K562 (cell line): ENCODE results near the gene AHSG.

Experiments used
- EGR1 ChIP-seq: fragments of 450-650 bp; conservative IDR thresholded peaks from 2 replicates; pipeline ENCODE4 v1.6.1; 2017; ENCODE audit warnings: mild to moderate bottlenecking
- PHF8 ChIP-seq: fragments of 200-600 bp; sonication (generic); IDR thresholded peaks from 2 replicates; pipeline ENCODE4 v1.6.1; 2012; ENCODE audit warnings: mixed run types, mild to moderate bottlenecking, inconsistent platforms, low read length, moderate library complexity, borderline replicate concordance
- POLR2A ChIP-seq: fragments of 450-650 bp; conservative IDR thresholded peaks from 2 replicates; pipeline ENCODE4 v1.6.1; 2016
- PRPF4 ChIP-seq: fragments of 200-400 bp; formaldehyde crosslinking; IDR thresholded peaks from one replicate; pipeline ENCODE4 v1.6.1; 2017; ENCODE audit warnings: low read length, low read depth, mild to moderate bottlenecking; ENCODE audit not compliant: insufficient read depth, poor library complexity, severe bottlenecking
- RBM22 ChIP-seq: fragments of 200-400 bp; formaldehyde crosslinking; IDR thresholded peaks from 2 replicates; pipeline ENCODE4 v1.6.1; 2018; ENCODE audit warnings: low read length, low read depth; ENCODE audit not compliant: poor library complexity, severe bottlenecking
- TF ChIP-seq, protein P1 (sequence below): fragments of 250-450 bp; sonication (Bioruptor Pico); IDR thresholded peaks from 2 replicates; pipeline ENCODE4 v1.8.0; 2021; ENCODE audit warnings: moderate library complexity, mild to moderate bottlenecking, inconsistent platforms
- TF ChIP-seq, protein P2 (sequence below), 3 experiments: IDR thresholded peaks in 2 of 3; conservative IDR thresholded peaks in 1 of 3; 2 replicates each; pipeline ENCODE4 v1.5.1; 2011 to 2012; ENCODE audit warnings: low read length in 3 of 3, mild to moderate bottlenecking in 3 of 3, control low read depth in 2 of 3, improper control_type of control experiment in 1 of 3, inconsistent platforms in 1 of 3, low read depth in 1 of 3, mixed read lengths in 1 of 3, moderate library complexity in 1 of 3; ENCODE audit not compliant: insufficient read depth in 2 of 3

DNA sequence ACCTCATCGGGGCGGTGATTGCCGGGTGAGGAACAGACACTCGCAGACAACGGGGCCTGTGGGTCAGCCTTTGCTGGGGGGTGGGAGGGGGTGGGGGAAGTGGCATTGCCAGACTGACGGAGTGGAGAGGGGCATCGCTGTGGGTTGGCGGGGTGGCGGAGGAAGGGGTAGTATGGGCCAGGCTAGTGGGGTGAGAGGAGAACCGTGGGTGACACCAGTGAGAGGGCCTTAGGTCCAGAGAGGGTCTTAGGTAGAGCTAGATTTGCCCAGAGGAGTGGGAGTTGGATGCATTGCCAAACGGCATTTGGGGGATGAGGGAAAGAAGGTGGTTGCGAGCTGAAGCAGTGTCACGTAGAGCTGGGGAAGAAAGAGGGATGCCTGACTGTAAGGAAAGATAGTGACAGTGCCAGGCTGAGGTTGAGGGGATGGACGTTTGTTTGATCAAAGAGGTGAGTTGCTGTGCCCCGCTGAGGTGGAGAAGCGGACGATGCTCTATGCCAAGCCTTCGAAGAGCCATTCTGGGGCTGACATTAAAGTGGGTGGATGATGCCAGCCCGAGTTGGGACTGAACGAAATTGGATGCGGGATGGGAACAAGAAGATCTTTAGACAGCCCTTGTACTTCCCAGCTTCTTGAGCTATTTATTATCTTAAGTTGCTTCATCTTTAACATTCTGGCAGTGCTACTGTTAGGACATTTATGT, 41.8 kb upstream of the AHSG start:
- TF ChIP-seq PHF8 = no peak
- TF ChIP-seq RBM22 = no peak
- TF ChIP-seq, protein P1, sequence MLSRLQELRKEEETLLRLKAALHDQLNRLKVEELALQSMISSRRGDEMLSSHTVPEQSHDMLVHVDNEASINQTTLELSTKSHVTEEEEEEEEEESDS (CRISPR knock-in tag) = no peak
- TF ChIP-seq EGR1 = no peak
- TF ChIP-seq PRPF4 = no peak
- TF ChIP-seq, protein P2, sequence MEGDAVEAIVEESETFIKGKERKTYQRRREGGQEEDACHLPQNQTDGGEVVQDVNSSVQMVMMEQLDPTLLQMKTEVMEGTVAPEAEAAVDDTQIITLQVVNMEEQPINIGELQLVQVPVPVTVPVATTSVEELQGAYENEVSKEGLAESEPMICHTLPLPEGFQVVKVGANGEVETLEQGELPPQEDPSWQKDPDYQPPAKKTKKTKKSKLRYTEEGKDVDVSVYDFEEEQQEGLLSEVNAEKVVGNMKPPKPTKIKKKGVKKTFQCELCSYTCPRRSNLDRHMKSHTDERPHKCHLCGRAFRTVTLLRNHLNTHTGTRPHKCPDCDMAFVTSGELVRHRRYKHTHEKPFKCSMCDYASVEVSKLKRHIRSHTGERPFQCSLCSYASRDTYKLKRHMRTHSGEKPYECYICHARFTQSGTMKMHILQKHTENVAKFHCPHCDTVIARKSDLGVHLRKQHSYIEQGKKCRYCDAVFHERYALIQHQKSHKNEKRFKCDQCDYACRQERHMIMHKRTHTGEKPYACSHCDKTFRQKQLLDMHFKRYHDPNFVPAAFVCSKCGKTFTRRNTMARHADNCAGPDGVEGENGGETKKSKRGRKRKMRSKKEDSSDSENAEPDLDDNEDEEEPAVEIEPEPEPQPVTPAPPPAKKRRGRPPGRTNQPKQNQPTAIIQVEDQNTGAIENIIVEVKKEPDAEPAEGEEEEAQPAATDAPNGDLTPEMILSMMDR (IDR thresholded peaks at IDR 0.05 in 2 of 3, conservative IDR thresholded peaks at IDR 0.05 in 1 of 3; ENCODE audit: insufficient read depth in 2 of 3, low read depth in 1 of 3, low read length in 3 of 3) = no peak
- no peak for TF ChIP-seq POLR2A
